Inflammatory macrophage treated with lipopolysaccharide for 1 hour (primary cell): ENCODE data around the gene GOLGA6A.
A peak's percentile ranks its signal among the peaks of the same experiment; 100 is the strongest.
"Not testable (repeated sequence)": the region's sequence is repeated elsewhere in the genome, so short reads cannot be mapped to it uniquely, and the experiment has no call there.

ENCODE experiments used
- DNase-seq, 2 donors: peaks; one replicate each; pipeline ENCODE4 v3.0.0-alpha.2; 2020 to 2022

GOLGA6A gene

DNA sequence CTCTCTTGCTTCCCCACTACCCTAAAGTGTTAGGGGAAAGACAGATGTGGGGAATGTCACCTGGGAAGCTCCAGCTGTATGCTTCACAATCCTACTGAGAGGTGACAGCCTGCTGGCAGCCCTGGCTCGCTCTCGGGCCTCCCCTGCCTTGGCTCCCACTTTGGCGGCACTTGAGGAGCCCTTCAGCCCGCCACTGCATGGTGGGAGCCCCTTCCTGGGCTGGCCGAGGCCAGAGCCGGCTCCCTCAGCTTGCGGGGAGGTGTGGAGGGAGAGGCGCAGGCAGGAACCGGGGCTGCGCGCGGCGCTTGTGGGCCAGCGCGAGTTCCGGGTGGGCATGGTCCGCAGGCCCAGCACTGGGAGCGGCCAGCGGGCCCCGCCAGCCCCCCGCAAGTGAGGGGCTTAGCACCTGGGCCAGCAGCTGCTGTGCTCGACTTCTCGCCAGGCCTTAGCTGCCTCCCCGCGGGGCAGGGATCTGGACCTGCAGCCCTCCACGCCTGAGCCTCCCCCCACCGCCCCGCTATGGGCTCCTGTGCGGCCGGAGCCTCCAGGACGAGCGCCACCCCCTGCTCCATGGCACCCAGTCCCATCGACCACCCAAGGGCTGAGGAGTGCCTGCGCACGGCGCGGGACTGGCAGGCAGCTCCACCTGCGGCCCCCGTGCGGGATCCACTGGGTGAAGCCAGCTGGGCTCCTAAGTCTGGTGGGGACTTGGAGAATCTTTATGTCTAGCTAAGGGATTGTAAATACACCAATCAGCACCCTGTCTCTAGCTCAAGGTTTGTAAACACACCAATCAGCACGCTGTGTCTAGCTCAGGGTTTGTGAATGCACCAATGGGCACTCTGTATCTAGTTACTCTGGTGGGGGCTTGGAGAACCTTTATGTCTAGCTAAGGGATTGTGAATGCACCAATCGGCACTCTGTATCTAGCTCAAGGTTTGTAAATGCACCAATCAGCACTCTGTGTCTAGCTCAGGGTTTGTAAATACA lies 29.8 kb downstream of the GOLGA6A start:
- DNase-seq, result not testable (repeated sequence)

DNA sequence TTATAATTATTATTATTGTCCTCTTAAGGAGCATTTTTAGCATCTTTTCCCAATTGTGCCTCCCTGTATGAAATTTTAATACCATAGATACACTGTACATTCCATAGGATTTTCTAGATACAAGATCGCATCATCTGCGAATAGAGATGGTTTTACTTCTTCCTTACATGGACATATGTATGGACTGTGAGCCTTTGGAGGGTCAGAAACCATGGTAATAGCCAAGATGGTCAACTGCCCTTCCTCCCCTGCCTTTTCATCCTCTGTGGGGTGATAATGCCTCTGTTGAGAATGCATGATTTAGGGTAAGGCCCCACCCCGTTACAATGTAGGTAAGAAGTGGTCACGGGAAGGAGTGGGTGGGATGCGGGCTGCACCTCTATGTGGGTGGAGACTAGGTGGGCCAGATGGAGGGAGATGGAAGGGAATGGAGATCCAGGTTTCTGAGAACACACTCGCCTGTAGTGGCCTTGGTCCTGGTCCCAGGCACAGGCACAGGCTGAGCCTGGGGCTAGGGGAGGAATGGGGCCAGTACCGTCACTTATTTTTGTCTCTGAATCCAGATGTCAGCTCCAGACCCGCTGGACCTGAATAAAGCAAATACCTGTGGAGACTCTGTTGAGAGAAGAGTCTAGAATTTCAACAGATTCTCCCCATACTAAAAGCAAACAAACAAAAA lies 31.7 kb downstream of the GOLGA6A start:
- DNase-seq, result no peak

DNA sequence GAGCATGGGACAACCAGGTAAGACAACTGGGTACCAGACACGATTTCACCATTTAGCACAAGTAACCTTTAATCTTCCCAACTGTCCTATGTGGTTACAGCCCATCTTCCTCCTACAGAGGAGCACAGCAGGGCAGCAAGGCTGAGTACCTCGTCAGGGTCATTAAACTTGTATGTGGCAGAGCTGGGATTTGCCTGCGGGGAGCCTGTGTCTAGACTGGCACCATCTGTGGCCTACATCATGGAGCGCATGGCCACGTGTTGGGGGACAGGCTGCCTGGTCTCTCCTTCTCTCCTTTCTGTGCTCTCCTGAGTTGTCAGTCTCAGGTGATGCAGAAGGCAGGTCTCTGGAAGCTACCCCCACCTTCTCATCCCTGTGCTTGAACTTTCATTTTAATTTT lies 32.2 kb downstream of the GOLGA6A start:
- no peak for DNase-seq

DNA sequence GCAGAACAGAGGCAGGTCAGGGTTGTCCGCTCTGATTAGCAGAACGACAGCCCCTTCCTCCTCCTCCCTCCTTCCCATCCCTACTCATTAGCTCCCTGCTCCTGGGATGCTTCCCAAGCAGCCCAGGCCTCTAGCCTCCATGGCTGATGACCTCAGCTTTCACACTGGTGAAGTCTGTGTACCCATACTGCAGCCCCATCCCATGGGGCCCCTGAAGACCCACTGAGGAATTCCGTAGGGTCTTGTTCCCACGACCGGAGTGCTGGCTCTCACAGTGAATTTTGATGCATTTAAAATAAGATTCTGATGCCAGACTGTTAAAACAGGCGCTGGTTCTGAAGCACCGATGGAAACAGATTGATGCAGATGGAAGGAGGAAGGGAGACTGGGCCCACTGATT lies 36.1 kb downstream of the GOLGA6A start:
- DNase-seq, result no peak

DNA sequence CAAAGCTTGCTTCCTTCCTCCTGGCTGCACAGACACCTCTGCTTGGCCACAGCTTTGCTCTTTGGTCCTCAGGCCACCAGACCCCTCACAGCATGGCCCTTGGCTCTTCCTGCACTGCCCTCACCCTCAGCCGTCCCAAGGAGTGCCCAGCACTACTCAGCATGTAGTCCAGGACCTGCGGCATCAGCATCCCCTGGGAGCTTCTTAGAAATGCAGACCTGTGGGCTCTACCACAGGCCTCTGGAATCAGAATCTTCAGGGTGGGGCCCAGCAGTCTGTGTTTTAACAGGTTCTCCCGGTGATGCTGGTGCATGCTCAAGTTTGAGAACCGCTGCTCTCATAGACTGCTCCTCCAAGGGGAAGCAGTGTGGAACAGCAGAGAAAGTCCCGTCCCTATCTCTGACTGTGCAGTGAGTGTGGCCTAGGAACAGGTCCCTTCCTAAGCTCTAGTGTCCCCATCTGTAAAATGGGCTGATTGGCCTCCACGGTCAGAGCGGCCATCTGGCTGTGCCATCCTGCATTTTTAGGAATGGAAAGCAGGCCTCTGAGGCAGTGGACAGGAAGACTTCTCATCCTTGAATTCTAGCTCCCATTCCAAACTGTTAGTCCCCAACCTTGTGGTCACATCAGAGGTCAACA lies 36.6 kb downstream of the GOLGA6A start:
- no peak for DNase-seq

DNA sequence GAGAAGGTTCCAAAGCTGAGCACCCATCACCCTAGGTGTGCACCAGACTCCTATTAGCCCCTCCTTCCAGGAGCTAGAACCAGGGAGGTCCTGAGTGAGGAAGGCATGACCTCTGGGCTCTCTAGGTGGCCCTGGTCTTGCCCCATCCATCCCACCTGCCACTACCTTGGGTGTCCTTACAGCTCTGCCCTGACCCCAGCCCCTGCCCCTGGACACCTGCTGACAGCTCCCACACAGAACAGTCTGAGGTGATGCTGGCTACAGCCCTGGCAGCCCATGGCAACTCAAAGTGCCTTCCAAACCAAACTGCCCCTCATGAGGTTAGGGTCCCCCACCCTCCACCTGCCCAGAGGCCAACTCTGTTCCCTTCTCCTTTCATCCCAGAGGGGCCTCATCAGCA lies 37.2 kb downstream of the GOLGA6A start:
- no peak for DNase-seq

DNA sequence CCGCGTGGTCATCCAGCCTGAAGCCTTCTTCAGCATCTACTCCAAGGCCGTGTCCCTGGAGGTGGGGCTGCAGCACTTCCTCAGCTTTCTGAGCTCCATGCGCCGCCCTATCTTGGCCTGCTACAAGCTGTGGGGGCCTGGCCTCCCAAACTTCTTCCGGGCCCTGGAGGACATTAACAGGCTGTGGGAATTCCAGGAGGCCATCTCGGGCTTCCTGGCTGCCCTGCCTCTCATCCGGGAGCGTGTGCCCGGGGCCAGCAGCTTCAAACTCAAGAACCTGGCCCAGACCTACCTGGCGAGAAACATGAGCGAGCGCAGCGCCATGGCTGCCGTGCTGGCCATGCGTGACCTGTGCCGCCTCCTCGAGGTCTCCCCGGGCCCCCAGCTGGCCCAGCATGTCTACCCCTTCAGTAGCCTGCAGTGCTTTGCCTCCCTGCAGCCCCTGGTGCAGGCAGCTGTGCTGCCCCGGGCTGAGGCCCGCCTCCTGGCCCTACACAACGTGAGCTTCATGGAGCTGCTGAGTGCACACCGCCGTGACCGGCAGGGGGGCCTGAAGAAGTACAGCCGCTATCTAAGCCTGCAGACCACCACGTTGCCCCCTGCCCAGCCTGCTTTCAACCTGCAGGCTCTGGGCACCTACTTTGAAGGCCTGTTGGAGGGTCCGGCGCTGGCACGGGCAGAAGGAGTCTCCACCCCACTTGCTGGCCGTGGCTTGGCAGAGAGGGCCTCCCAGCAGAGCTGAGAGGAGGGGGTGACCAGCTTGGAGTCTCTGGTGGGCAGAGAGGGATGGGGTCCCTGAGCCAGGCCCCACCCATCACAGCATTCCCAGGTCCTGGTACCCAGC lies 37.9 kb downstream of the GOLGA6A start:
- DNase-seq, result no peak

DNA sequence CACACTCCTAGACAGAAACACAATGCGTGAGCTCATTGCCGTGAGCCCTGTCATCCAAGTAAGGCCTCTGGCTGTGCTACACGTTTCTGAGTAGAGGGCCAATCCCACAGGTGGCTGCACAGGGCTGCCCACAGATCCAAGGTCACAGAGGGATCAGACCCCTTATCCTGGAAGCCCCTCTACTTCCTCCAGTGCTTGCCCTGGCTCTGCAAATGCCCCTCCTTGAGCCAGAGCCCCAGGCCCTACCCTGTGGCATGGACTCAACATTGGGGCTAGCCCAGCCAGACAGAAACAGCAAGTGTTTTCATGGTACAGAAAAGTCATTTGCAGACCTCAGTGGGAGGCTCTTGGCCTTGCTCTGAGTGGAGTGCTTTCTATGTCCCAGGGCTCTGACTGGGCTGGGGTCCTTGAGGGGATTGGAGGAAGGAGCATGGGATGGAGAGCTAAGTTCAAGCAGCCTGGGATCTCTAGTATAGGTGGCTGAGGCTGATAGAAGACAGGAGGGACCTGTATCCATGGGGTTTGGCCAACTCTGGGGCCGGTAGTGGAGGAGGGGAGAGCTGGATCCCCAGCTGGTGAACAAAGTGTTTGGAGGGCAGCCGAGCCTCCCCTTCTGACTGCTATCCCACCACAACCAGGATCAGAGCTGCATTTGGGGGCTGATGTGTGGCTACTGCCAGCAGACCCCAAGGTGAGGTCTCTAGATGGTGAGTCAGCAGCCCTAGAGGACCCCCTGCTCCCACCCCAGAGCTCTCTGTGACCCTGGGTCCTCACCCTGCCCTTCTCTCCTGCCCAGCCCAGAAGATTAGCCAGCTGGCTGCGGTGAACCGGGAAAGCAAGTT lies 38.7 kb downstream of the GOLGA6A start:
- DNase-seq, result no peak

DNA sequence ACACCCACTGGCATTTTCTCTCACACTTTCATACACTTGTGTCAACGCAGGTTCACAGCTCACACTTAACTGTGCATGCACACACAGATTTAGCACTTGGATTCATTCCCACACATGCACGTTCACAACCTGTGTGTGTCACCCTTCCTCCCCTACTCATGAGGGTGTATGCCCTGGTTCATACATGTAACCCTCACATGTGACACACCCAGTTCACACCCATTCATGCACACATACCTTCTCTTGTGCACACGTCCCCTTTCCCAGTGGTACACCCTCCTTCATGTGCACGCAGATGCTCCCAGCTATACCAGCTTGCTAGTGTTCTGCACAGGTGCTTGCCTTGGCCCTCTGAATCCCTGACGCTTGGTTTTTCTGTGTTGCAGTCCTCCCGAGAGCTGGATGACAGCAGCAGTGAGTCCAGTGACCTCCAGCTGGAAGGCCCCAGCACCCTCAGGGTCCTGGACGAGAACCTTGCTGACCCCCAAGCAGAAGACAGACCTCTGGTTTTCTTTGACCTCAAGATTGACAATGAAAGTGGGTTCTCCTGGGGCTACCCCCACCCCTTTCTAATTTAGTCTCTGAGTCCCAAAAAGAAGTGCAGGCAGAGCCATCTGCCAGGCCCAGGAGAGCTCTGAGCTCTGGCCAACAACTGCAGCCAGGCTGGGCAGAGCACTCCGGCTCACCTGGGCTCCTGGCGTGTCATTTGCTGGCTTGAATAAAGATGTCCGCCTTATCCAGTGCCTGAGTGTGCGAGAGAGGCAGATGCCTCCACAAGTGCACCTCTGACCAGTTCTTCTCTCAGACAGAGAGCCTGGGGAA lies 39.5 kb downstream of the GOLGA6A start:
- DNase-seq, result no peak

DNA sequence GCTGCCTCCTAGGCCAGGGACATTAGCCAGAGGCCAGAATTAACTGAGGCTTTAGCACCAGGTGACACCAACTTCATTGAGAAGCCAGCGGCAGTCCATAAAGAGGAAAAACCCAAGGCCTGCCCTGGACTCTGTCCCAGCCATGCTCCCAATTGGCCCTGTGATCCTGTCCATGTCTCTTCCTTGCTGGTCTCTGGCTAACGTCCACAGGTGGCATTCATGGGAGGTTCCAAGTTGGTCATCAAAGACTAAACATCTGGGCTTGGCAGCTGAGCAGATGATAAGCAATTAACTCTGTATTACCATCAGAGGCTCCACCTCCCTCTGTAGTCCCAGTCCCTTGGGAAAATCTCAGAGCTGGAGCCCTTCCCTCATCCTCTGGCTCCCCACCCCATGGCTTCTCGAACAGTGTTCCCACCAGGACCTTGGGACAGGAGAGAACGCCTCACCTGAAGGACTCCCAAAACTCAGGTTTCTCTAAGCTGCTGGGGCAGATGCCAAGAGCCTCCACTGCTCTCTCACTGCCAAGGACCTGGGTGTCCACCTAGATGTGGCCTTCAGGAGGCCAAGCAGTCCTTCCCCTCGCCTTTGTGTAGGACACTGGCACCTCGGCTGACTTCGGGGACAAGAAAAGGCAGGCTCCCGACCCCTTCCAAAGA lies 40.4 kb downstream of the GOLGA6A start:
- no peak for DNase-seq

DNA sequence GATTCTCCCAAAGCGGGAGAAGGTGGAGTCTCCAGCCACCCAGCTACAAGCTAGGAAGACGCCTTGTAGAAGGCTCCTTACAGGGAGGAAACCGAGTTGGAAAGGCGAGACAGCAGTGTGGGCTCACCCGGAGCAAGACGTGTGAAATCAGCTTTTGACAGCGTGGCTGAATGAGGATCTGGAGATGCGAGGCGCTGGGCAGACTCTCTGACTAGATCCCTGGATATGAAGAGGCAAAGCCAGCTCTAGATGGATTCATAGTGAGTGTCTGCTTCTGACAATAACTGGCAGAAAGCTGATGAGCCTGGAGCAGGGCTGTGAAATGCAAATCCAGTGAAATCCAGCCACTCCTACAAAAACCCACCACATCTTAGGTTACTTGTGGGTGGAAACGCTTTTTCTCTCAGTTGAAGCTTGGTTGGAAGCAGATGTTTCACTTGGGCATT lies 41.0 kb downstream of the GOLGA6A start:
- no peak for DNase-seq

DNA sequence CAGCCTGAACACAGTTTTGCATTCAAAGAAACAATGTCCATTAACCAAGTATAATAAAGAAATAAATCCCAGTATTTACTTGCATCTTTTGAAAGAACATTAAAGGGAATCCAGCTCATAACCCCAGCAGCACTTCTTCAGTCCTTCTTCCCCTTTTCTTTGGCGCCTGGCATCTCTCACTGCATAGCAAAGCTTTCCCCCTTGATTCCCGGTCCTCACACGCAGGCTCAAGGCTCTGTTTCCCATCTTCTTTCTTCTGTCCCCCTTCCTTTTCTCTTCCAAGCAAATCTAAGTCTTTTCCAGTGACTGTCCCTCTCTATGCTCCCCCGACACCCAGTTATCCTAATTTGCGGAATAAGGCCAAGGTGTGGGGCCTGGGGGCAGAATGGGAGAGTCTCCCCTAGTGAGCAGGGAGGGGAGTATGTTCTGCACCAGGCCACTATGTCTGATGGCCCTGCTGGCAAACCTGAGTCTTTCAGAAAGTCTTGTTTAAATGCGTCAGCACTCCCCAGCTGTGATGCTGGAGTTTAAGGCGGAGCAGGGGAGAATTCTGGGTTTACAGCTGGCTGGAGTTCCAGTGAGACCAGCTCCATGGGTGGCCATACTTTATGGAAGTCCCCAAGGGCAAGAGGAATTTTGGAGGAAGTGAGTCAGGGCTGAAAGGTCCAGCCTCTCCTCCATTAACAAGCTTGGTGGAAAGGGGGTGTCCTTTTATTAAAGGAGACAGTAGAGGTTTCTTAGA lies 42.1 kb downstream of the GOLGA6A start:
- peak; percentile 22 to 37 for DNase-seq

DNA sequence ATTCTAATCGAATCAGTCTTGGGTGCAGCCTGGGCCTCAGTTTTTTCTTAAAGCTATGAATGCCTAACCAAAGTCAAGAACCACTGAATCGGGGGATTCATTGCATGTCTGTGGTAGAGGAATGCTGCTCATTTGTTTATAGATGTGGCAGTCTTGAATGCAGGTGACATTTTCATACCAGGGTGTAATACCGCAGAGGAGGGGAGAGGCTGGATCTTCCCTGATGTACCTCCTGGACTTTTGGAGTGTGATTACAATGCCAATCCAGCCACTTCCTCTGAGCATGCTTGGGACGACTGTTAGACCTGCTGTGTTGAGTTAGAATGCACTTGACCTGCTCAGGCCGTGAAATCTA lies 42.7 kb downstream of the GOLGA6A start:
- DNase-seq, result no peak

DNA sequence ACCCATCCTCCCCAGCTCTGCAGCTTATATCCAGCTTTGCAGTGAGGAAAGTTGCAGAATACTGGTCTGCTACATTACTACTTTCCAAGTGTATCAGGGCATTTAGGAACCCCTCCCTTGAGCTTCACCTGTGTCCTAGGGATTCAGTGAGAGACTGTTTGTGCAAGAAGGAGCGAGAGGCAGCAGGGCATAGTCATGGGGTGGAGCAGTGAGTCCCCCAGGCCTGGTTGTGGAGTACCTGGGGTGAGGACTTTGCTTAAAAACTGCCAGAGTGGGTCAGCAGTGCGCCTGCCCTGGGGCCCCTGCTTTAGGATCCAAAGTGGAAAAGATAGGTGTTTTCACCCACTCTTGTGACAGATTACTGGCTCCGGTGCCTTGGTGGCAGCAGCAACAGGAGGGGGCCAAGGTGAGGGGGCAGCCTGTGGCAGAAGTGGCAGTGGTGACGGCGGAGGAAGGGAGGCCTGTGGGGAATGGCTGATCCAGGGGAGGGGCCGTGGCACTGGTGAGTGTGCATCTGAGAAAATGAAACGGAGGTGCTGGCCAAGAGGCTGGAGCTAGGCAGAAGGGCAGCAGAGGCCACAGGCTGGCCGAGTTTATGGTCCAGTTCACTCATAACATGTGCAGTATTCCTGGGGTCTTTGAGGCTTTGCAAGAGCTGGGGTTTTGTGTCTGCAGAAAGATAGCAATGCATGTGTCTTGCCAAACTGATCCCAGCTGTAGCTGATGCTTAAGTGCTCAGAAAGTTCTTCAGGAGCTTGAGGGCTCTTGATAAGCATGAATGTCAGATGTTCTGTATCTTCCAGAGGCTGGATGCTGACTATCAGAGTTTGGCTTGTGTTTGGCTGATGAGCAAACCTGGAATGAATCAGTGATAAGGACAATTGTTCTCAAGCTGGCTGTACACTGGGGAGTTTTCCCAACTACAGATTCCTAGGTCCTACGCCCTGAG lies 43.4 kb downstream of the GOLGA6A start:
- no peak for DNase-seq

DNA sequence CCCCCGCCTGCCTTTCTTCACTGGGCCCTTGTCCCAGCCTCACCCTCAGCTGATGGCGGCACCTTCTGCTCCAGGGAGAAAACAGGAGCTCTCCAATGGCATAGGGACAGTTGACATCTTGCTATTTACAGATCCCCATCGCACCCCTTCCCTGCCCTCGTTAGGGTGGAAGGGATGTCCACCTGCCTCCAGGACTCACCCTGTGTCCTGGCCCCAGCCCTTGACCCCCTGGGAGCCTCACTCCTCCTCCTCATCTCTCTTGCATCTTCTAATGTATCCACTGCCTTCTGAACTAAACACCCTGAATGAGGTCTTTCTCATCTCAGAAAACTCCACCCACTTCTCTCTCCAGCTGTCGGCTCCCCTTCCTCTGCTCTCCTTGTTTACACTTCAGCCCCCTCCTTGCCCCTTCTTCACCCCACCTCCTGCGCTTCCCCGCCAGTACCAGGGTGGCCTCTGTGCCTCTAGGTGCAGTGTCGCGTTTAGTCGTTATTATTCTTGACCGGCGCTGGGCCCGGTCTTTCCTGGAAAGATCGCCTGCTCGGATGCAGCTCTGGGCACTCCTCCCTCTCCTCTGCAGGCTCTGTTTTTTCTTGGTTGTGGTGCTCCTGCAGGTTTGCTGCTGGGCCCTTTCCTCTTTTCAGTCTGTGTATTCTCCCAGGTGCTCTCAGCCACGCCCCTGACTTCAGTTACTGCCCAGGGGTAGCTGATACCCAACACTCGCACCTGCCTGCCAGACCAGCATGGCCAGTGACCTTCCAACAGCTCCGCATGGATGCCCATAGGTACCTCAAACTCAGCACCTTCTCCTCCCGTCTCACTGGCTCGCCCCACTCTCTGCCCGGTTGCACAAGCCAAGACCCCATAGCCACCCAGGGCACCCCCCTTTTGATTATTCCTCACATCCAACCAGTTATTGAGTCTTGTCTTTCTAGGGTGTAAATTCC lies 44.9 kb downstream of the GOLGA6A start:
- DNase-seq, result no peak

DNA sequence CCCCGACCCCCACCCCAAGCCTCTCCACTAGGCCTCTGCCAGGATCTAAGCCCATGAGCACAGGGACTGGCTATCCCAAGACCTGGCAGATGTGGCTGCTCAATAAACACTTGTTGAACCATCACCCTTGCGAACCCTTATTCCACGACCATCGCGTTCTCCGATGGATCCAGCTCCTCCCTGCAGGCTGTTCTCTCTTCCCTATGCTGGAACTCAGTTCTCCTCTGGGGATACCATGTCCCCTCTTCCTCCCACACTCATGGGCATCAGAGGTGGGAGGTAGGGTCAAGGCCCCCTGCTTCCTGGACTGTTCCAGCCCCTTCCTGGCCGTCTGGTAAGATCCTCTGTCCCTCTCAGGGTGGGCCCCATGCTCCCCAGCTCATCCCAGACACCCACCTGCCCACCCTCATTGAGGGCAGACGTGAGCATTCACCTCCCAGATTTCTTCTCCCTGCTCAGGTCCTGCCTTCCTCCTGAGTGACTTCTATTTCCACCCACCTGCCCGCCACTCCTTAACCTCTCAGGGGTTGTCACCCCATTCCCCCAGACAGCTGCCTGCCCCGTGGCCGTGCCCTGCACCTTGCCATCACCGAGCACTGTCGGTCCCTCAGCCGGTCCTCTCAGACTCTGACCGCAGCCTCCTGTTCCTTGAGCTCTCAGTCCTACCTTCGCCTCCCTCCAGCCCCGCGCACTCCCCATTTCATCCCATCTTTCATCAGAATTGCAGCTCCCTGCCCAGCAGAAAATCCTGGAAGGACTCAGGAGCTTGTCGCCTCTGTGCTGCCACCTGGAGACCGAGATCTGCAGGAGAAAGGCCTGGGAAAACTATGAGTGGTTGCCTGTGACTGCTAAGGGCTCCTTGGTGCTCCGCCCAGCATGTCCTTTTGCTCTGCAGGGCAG lies 45.8 kb downstream of the GOLGA6A start:
- DNase-seq, result no peak
